GM18907 (cell line): ENCODE measurements around the gene DCLK2.

Source experiments
- ATAC-seq: cut with Tn5 transposase; IDR thresholded peaks from one replicate; pipeline ENCODE4 v1.9.1; 2021; ENCODE audit warnings: mild to moderate bottlenecking, moderate library complexity; ENCODE audit not compliant: unreplicated experiment

DCLK2 gene

DNA sequence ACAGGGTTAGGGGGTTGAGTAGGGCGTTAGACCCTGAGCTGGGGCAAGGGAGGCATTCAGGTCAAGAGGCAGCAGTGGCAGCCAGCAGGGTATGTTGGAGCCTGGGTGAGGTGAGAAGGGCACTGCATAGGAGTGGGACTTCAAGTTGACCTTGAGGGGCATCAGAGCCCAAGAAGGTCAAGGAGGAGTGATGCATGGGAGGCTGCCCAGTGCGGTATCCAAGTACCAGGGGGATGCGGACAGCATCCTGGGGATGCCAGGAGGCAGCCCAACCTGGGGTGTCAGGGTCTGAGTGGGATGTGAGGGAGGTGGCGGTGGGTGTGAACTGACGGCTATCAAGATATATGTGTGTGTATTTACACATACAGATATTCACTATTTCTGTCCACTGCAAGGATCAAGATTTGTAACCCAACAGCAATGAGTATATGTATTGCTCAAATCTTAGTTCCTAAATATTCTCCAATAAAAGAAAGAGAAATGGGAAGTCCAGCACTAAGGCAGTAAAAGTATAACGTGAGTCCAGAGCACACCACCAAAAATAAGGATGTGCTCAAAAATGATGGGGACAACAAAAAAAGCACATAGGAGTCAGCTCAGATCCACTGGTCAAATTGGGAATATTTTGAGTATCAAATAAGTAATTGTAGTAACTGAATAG, 9.8 kb upstream of the DCLK2 start:
- ATAC-seq: no peak

DNA sequence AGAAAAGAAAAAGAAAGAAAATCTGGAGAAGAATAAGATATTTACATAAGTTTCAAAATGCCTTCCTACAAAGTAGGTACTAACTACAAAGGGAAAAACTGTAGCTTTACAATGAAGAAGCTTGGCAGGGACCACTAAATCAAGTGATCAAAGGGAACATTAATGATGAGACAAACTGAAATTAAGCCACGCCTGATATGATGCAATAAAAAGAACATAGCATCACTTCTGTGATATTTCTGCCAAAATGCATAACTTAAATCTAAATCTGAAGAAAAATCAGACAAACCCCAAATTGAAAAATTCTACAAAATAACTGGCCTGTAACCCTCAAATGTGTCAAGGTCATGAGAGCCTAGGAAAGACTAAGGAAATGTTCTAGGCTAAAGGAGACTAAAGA, 8.9 kb upstream of the DCLK2 start:
- no peak for ATAC-seq

GRCh38 chr4:150070464-150071170, 7.6 kb upstream of the DCLK2 start:
- no peak for ATAC-seq

DNA sequence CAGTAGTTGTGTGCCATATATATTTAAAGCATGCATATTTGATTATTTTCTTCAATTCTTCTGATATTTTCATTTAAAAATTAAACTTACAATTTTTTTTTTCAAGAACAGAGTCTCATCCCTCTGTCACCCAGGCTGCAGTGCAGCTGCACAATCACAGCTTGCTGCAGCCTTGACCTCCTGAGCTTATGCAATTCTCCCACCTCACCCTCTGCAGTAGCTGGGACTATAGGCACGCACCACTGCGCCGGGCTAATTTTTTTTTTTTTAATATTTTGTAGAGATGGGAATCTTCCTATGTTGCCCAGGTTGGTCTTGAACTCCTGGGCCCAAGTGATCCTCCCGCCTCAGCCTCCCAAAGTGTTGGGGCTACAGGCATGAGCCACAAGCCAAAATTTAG, 5.8 kb upstream of the DCLK2 start:
- ATAC-seq: no peak

- no peak for ATAC-seq
Measured at GRCh38 chr4:150072906-150073714, 5.1 kb upstream of the DCLK2 start.

DNA sequence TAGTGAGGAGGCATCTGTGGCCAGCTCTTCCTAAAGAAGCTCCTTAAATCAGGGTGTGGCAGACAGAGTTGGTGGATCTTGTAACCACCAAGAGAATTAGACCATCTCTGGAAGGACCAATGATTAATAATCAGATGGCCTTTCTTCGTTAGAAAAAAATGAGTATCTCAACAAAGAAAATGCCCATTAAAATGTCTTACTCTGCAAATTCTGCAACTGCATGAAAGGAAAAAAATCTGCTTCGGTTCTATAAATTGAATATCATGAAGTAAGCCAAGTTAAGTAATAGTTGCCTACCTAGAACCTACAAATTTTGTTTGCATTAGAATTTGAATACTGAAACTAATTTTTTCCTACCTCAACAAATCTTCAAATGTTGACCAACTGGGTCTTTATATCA, 4.2 kb upstream of the DCLK2 start:
- no peak for ATAC-seq

GRCh38 chr4:150078579-150079080, 385 bp downstream of the DCLK2 start:
- peak; percentile 25 for ATAC-seq

GRCh38 chr4:150079081-150079581, 886 bp downstream of the DCLK2 start:
- peak; percentile 61 for ATAC-seq

DNA sequence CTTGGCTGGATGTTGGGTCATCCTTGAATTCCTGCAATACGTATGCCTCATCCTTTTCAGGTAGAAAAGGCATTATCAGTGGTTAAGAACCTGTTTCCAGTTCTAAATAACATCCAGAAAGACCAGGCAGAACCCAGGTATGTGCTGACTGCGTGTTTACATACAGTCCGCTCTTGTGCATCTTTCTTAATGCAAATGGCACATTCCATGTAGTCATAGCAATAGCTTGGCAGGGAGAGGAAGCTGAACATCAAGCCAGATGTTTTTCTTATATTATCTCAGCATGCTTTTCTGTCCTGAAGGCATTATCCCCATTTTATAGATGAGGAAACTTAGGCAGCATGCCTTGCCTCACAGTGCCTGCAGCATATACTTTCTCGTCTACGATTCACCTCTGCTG, 2.1 kb downstream of the DCLK2 start:
- ATAC-seq: no peak

GRCh38 chr4:150080875-150081274, 2.6 kb downstream of the DCLK2 start:
- no peak for ATAC-seq

- peak; percentile 80 for ATAC-seq
Measured at GRCh38 chr4:150082241-150082640, 4.0 kb downstream of the DCLK2 start.

GRCh38 chr4:150087006-150087405, 8.8 kb downstream of the DCLK2 start:
- ATAC-seq: no peak

DNA sequence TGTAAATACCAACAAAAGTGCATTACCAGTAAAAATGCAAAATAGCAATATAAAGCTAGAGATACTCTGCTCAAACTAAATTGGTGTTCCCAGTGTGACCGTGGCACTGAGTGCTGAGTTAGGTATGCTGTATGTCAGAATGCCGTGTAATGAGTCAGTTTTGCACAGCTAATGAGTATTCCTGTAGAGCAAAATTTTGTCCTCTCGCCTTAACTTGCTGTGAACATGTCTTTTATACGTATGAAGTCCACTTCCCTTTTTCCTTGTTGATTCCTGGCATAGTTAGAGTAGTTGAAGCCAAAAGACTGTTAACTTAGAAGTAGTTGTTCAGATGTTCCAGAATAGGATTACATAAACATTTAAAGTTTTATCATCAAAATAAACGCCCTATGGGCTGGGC, 11.5 kb downstream of the DCLK2 start:
- ATAC-seq: no peak

DNA sequence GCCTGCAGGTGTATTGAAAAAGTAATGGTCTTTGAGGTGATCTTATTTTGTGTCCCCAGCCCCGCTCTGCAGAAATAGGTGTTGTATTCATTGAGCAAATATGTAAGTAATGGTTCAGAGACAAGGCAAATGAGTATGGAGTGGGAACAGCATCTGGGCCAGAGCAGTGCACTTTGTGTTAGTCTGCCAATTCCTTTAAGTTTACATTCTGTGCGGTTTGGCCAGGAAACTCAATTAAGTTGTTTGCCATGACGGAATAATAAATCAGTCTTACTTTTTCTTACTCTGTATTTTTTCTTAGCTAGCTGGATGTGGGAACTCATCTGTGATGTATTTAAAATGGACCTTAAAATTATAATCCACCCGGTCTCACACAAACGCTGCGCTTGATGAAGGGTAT, 12.6 kb downstream of the DCLK2 start:
- ATAC-seq: no peak

DNA sequence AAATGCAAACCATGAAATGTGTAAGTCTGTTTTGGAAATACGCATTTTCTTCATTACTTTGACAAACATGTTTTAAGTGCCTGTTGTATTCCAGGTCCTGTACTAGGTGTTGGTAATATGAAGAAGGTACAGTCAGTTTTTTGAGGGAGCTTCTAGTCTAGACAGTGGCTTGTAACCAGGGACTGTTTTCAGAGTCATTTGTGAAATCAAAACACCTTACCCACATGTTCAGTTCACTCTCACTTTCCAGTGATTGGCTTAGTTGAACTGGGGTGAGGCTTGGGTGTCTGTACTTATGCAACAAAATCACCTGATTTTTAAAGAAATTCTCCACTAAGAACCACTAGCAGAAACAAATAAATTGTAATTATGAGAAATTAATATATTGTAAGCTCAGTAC, 16.4 kb downstream of the DCLK2 start:
- ATAC-seq: no peak

- ATAC-seq: no peak
Measured at GRCh38 chr4:150096625-150097024, 18.4 kb downstream of the DCLK2 start.

- ATAC-seq: peak; percentile 53
Measured at GRCh38 chr4:150098214-150098613, 20.0 kb downstream of the DCLK2 start.

GRCh38 chr4:150104404-150105027, 26.3 kb downstream of the DCLK2 start:
- ATAC-seq: no peak

- ATAC-seq: no peak
Measured at GRCh38 chr4:150106886-150107285, 28.6 kb downstream of the DCLK2 start.

DNA sequence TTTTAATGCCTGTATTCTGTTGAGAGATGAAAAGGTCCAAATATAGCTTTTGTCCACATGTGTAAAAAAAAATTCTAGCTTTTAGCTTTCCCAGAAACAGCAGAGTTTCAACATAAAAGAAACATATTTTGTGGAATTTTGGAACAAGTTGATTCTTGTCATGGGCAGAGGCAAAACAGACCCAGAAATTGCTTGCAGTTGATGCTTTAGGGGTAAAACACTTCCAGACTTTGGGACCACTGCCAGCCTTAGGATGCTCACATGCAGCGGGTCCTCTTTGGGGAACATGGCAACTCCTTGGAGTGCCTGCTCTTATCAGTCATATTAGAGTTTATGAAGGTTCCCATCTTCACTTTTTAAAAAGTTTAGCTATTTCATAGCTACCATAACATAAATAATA, 30.4 kb downstream of the DCLK2 start:
- no peak for ATAC-seq

- no peak for ATAC-seq
Measured at GRCh38 chr4:150114641-150115040, 36.4 kb downstream of the DCLK2 start.
